DND-41 (cell line): Measurements from ENCODE around the gene ADRA1B.

Source experiments
- CTCF ChIP-seq: IDR thresholded peaks from 2 replicates; pipeline ENCODE4 v1.5.1; 2012; ENCODE audit warnings: borderline replicate concordance, low read length, moderate library complexity, mild to moderate bottlenecking; ENCODE audit not compliant: poor library complexity, severe bottlenecking; ENCODE audit errors: extremely low read depth
- EZH2 ChIP-seq: IDR thresholded peaks from 3 replicates; pipeline ENCODE4 v1.6.1; 2012; ENCODE audit warnings: borderline replicate concordance, low read depth, mild to moderate bottlenecking, moderate library complexity, low read length, inconsistent platforms; ENCODE audit not compliant: severe bottlenecking

DNA sequence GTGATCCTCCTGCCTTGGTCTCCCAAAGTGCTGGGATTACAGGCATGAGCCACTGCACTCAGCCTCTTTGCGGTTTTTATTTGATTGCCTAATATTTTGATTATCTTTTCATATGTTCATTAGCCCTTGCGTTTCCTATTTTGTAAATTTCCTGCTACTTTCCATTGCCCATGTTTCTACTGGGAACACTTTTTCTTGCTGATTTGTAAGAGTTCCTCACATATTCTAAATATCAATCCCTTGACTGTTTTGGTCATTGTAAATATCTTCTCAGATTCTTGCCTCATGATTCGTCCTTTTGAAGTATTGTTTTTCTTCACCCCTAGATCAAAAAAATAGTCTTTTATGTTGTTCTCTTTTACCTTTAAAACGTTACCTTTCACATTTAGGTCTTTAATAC is 54.8 kb downstream of the ADRA1B start:
- TF ChIP-seq CTCF (no peak), EZH2 (no peak)
